ENCODE data around the gene GLIS1. TPM values are rescaled to one million over a fixed set of nuclear protein-coding genes. Genes with fewer than 3 reads are reported as not detected.

Gene GLIS1
- total and polyA plus RNA-seq, 2 experiments from 2014 or later = 0.77 to 0.95 TPM

DNA sequence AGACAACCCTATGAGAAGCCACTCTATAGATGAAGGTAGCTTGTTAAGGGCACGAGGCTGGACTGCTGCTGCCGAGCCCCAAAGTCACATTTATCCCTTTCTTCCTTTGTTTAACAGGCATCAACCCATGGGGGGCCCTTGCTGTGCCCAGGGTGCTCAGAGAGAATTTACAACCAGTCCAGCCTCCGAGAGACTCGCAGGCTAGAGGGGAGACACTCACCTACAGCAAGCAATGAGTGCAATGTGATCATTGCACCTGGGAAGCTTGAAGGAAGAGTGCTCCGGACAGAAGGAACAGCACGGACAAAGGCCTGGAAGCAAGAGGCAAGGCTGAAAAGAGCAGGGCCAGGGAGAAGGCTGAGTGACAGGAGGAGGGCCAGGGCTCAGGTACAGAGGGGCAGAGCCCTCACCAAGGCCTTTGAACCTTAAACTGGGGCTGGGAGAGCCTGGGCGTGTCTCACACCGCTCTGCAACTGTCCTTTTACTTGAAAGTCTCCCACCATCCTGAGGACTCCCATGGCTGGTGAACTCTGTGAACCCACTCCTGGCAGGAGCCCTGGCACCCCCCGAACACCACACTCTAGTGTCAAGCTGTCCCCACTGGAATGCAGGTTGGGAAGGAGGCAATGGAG lies 252.5 kb downstream of the GLIS1 start:
- Histone ChIP-seq H3K9me3 (ENCODE audit: low read depth) (no peaks in the 10 kb centered on the region), H3K4me3 (no peak overlapping the region), H3K4me1 (ENCODE audit: low read depth) (no peaks in the 10 kb centered on the region), H3K27ac (no peak overlapping the region), H3K27me3 (peaks cover 8% of the 10 kb centered on the region), H3K36me3 (no peaks in the 10 kb centered on the region)
- TF ChIP-seq, protein P1, sequence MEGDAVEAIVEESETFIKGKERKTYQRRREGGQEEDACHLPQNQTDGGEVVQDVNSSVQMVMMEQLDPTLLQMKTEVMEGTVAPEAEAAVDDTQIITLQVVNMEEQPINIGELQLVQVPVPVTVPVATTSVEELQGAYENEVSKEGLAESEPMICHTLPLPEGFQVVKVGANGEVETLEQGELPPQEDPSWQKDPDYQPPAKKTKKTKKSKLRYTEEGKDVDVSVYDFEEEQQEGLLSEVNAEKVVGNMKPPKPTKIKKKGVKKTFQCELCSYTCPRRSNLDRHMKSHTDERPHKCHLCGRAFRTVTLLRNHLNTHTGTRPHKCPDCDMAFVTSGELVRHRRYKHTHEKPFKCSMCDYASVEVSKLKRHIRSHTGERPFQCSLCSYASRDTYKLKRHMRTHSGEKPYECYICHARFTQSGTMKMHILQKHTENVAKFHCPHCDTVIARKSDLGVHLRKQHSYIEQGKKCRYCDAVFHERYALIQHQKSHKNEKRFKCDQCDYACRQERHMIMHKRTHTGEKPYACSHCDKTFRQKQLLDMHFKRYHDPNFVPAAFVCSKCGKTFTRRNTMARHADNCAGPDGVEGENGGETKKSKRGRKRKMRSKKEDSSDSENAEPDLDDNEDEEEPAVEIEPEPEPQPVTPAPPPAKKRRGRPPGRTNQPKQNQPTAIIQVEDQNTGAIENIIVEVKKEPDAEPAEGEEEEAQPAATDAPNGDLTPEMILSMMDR (IDR thresholded peaks at IDR 0.05; ENCODE audit: low read depth, low read length) = no peak
- no peak for DNase-seq (ENCODE audit: low read depth in 1 of 2, low spot score in 1 of 2)

DNA sequence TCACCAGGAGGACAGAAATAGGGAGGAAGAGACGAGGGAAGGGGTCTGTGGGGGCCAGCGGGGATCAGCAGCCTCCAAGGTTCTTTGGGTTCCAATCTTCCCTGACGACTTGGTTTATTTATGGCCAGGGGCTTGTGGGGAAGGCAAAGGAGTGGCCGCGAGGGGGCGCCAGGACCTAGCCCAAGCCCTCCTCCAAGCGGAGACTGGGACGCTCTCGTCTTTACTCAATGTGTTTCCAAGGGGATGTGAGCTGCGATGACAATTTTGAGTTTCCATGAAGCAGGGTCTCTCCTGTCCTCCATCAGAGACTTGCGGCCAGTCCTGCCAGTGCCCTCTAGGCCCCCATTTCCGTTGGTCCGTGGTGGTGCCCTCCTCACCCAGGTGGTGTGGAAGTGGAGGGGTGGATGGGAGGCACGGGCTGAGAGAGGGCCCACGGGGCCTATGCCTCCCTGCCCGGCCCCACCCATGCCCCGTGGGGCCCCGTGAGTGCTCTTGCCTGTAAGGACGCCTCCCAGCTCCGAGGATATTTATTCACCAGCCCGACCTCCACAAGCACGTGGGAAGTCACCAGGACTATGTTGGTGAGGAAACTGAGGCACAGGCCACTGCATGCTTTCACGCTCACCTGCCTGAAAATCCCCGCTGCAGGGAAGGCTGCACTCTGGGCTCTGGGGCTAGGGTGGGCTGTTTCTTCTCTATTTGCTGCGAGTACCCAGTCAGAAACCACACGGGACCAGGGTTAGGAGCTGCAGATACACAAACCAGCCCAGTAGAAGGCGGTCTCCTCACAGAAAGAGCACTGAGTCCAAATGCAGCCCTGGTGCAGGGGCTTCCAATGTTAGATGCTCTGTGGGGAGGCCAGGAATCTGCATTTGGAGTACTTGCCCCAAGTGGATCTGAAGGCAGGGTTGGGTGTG lies 253.2 kb downstream of the GLIS1 start:
- Histone ChIP-seq H3K9me3 (ENCODE audit: low read depth) (no peaks in the 10 kb centered on the region), H3K4me1 (ENCODE audit: low read depth) (no peaks in the 10 kb centered on the region), H3K36me3 (no peaks in the 10 kb centered on the region), H3K4me3 (no peak overlapping the region), H3K27ac (no peak overlapping the region), H3K27me3 (peaks cover 8% of the 10 kb centered on the region)
- DNase-seq (ENCODE audit: low read depth in 1 of 2, low spot score in 1 of 2) = peak; percentile 89 to 93
- TF ChIP-seq, protein P1 (IDR thresholded peaks at IDR 0.05; ENCODE audit: low read depth, low read length) = peak; percentile 94

DNA sequence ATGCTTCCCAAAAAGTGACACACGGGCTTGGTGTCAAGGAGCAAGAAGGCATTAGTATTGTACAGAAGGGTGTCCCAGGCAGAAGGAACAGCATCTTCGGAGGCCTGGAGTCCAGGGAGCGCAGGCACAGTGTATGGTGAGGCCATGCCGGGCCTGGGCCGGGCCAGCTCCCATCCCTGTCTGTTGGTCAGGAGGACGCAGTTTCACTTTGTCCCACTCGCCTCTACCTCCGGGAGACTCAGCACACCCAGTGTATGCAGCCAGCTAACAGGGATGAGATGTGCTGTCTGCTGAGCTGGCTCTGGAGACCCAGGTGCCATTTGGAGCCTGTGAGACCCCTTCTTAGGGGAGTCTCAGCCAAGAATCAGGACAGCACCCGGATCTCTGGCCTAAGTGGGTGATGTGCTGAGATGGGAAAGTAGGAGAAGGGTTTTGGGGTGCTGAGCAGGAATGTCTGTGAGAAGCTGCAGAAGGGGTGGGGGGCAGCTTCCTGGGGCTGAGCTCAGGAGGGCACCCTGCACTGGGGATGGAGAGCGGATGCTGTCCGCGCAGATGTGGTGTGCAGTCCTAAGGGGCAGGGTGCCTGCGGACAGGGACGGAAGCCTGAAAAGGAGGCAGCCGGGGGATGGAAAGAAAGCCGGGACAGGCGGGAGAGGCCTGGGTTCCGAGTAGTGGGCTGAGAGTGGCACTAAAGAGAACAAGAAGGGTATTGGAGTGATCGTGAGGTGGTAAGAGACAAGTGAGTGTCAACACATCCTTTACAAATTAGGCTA lies 254.1 kb downstream of the GLIS1 start:
- no peaks in the 10 kb centered on the region for H3K4me1 ChIP-seq (ENCODE audit: low read depth)
- peaks cover 12% of the 10 kb centered on the region for H3K27me3 ChIP-seq
- H3K4me3 ChIP-seq = no peak overlapping the region
- no peak overlapping the region for H3K27ac ChIP-seq
- TF ChIP-seq, protein P1 (IDR thresholded peaks at IDR 0.05; ENCODE audit: low read depth, low read length) = no peak
- DNase-seq (ENCODE audit: low read depth in 1 of 2, low spot score in 1 of 2) = no peak
- no peaks in the 10 kb centered on the region for H3K9me3 ChIP-seq (ENCODE audit: low read depth)
- no peaks in the 10 kb centered on the region for H3K36me3 ChIP-seq

DNA sequence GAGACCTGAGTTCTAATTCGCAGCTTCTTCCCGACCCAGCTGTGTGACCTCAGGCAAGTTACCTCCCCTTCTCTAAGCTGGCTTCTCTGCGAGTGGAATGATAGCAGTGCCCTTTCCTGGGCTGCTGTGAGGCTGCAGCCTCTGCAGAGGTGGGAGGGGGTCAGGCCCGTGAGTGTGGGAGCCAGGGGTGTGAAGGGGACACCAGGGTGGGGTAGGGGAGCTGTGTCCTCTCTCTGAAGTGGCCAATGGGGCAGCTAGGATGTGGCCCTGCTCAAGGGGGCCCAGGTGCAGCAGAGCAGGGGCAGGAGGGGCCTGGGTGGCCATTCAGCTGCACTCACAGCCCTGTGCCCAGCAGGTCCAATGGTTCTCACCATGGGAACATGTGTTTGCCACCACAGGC lies 255.3 kb downstream of the GLIS1 start:
- Histone ChIP-seq H3K27ac (no peak overlapping the region), H3K27me3 (peaks cover 12% of the 10 kb centered on the region)
- TF ChIP-seq, protein P1 (IDR thresholded peaks at IDR 0.05; ENCODE audit: low read depth, low read length) = no peak

DNA sequence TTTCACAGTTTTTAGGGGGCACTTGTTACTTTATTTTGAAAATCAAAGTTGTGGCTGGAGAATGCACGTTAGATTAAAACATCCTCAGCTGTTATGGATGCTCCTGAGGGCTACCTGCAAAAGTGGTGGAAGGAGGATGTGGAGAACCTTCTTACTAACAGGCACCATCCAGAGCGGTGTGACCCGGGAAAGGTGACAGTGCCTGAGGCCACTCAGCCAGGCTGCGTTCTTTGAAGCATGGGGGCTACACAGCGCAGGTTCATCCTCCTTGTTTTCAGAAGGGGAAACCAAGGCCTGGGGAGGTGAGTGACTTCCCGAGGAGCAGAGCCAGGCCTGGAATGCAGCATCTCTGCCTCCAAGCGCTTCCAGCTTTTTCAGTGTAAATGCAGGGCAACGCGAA lies 255.8 kb downstream of the GLIS1 start:
- TF ChIP-seq, protein P1 (IDR thresholded peaks at IDR 0.05; ENCODE audit: low read depth, low read length) = no peak
- Histone ChIP-seq H3K27ac (no peak overlapping the region), H3K4me1 (ENCODE audit: low read depth) (no peaks in the 10 kb centered on the region), H3K27me3 (peaks cover 12% of the 10 kb centered on the region), H3K36me3 (no peaks in the 10 kb centered on the region), H3K4me3 (no peak overlapping the region), H3K9me3 (ENCODE audit: low read depth) (no peaks in the 10 kb centered on the region)
- DNase-seq (ENCODE audit: low read depth in 1 of 2, low spot score in 1 of 2) = no peak

More for the DNA sequence above, 255.3 kb downstream of the GLIS1 start:
- H3K4me1 ChIP-seq (ENCODE audit: low read depth) = no peaks in the 10 kb centered on the region
- no peak overlapping the region for H3K4me3 ChIP-seq
- no peak for DNase-seq (ENCODE audit: low read depth in 1 of 2, low spot score in 1 of 2)
- no peaks in the 10 kb centered on the region for H3K9me3 ChIP-seq (ENCODE audit: low read depth)
- no peaks in the 10 kb centered on the region for H3K36me3 ChIP-seq

All from cardiac muscle cell (in vitro differentiated cells and primary cell).